ENCODE data around the gene ACTL8.

DNA sequence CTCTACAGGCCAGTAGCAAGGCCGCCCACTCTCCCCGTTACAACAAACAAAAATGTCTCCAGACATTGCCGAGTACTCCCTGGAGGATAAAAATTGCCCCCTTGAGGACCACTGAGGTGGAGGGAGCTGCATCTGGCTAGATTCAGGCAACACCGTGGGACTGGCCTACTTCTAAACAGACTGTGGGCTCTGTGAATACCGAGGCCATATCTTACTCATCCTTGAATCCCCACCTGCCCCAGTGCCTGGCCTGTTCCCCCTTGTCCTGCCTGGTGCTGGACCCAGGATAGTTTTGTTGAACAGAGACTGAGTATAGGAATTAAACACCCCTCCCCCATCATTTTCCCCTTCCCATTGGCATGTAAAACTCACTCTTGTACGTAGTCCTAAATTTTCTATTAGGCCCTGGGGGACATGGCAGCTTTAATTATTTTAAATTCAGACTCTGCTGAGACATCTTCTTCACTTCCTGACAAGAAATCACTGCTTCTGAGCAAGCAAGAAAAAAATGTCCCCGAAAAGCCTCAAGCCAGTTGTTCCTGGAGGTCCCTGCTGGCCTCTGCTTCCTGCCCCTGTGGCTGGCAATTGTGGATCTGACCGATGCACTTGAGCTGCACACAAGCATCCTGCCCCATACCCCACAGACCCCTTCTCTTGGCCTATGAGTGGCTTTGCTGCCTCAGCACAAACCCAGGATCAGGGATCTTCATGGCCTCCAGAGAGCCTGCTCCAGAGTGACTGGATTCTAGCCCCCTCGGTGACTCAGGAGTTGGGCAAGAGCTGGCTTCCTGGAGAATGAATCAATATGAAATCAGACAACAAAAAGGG lies 111.0 kb downstream of the ACTL8 start:
- TF ChIP-seq, protein P1, sequence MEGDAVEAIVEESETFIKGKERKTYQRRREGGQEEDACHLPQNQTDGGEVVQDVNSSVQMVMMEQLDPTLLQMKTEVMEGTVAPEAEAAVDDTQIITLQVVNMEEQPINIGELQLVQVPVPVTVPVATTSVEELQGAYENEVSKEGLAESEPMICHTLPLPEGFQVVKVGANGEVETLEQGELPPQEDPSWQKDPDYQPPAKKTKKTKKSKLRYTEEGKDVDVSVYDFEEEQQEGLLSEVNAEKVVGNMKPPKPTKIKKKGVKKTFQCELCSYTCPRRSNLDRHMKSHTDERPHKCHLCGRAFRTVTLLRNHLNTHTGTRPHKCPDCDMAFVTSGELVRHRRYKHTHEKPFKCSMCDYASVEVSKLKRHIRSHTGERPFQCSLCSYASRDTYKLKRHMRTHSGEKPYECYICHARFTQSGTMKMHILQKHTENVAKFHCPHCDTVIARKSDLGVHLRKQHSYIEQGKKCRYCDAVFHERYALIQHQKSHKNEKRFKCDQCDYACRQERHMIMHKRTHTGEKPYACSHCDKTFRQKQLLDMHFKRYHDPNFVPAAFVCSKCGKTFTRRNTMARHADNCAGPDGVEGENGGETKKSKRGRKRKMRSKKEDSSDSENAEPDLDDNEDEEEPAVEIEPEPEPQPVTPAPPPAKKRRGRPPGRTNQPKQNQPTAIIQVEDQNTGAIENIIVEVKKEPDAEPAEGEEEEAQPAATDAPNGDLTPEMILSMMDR (IDR thresholded peaks at IDR 0.05): no peak
- TF ChIP-seq POLR2A (IDR thresholded peaks at IDR 0.05): no peak

Measured in tibial nerve (tissue), 3 donors.